ENCODE data around the gene SEL1L.
"Not testable (repeated sequence)": the region's sequence is repeated elsewhere in the genome, so short reads cannot be mapped to it uniquely, and the experiment has no call there.

SEL1L gene

DNA sequence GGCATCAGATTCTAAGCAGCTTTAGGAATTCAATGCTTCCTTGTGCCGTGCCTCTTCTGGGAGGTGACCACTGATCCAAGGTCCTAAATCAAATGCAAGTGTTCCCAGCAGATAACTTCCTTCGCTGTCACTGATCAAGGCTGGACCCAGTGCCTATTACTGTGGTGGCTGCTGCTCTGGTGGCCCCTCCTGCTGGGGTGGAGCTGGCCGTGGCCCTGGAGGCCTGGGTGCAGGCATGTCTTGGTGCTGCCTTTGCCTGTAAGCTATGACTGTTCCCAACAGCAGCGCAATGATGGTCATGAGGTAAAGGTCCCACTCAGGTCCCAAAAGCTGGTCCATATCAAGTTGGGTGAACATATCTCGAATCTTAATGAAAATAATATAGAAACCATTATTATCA is 56.8 kb downstream of the SEL1L start:
- TF ChIP-seq, protein P1, sequence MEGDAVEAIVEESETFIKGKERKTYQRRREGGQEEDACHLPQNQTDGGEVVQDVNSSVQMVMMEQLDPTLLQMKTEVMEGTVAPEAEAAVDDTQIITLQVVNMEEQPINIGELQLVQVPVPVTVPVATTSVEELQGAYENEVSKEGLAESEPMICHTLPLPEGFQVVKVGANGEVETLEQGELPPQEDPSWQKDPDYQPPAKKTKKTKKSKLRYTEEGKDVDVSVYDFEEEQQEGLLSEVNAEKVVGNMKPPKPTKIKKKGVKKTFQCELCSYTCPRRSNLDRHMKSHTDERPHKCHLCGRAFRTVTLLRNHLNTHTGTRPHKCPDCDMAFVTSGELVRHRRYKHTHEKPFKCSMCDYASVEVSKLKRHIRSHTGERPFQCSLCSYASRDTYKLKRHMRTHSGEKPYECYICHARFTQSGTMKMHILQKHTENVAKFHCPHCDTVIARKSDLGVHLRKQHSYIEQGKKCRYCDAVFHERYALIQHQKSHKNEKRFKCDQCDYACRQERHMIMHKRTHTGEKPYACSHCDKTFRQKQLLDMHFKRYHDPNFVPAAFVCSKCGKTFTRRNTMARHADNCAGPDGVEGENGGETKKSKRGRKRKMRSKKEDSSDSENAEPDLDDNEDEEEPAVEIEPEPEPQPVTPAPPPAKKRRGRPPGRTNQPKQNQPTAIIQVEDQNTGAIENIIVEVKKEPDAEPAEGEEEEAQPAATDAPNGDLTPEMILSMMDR (IDR thresholded peaks at IDR 0.05; ENCODE audit: low read depth, low read length) = no peak
- DNase-seq (ENCODE audit: low read depth in 2 of 2) = no peak

DNA sequence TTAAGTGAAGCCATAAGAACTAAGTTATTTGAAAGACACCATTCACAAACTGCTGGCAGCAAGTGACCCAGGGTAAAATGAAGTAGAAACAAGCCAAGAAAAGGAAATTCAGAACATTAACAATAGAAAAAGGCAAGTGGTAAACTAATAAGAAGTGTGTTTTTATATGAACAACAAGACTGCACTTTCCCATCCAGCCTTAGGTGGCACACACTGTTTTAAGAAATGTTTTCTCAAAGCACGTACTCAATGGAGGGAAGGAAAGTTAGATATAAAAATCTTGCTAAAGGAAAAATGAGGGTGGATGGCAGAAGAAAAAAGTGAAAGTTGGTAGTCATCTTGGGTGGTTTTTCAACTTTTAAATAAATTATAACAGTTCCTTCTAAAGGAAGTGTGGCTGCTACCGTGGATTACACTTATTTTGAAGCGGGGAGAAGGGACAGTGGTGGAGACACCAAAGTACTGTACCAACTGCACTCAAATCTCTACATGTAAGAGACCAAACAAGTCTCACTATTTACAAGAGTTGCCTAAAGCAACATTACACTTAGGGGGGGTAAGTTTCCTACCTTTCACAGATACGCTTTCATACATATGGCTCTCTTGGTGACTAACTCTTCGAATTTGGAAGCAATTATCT is 58.8 kb downstream of the SEL1L start:
- H3K4me3 ChIP-seq (replicated peaks in 1 of 2; ENCODE audit: low read depth in 2 of 2, low read length in 2 of 2) = no peak overlapping the region
- DNase-seq (ENCODE audit: low read depth in 2 of 2) = no peak
- TF ChIP-seq, protein P1 (IDR thresholded peaks at IDR 0.05; ENCODE audit: low read depth, low read length) = no peak

More for the DNA sequence above, 56.8 kb downstream of the SEL1L start:
- H3K4me3 ChIP-seq (replicated peaks in 1 of 2; ENCODE audit: low read depth in 2 of 2, low read length in 2 of 2) = no peak overlapping the region

DNA sequence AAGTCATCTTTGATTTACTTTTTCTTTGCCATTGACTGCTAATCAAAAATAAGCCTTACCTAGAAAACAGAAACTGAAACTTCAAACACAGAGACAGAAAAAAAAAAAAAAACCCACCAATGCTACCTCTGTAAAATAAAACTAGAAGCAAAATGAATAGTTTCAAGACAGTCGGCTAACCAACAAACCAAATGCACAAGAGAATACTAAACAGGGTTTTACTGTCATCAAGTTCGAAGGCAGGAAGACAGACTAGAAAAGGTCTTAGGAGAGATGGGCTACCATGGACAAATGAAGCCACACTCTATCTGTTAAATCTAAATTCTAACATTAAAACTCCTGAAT is 59.5 kb downstream of the SEL1L start:
- no peak for DNase-seq (ENCODE audit: low read depth in 2 of 2)
- H3K4me3 ChIP-seq (replicated peaks in 1 of 2; ENCODE audit: low read depth in 2 of 2, low read length in 2 of 2) = no peak overlapping the region
- TF ChIP-seq, protein P1 (IDR thresholded peaks at IDR 0.05; ENCODE audit: low read depth, low read length) = no peak

DNA sequence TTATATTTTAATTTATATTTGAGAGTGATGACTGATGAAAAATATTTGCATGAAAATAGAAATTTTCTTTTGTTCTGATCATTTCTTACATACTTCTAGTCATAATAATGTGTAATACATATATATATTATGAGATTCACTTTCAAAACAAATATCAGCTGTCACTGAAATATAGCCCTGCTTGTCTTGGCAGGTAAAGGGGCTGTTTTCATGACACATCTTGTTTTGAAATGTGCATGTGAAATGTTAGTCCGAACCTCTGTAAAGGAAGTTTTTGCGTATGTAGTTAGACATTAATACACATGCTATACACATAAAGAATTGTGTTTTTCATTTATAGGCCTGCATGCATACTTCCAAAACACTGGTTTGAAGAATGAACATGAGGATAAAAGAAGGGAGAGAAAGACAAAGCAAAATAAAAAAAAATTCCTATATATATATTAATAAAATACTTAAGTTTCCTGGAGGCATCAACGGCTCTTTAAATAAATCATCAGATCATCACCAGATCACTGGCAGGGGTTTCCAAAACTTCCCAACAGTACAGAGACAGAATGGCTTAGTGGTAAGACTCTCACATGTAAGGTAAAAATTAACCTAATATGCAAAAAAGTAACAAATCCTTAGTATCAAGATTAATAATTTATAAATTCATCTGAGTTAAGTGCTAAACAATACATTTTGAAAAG is 60.1 kb downstream of the SEL1L start:
- no peak for DNase-seq (ENCODE audit: low read depth in 2 of 2)
- TF ChIP-seq, protein P1 (IDR thresholded peaks at IDR 0.05; ENCODE audit: low read depth, low read length) = no peak
- H3K4me3 ChIP-seq (replicated peaks in 1 of 2; ENCODE audit: low read depth in 2 of 2, low read length in 2 of 2) = no peak overlapping the region

DNA sequence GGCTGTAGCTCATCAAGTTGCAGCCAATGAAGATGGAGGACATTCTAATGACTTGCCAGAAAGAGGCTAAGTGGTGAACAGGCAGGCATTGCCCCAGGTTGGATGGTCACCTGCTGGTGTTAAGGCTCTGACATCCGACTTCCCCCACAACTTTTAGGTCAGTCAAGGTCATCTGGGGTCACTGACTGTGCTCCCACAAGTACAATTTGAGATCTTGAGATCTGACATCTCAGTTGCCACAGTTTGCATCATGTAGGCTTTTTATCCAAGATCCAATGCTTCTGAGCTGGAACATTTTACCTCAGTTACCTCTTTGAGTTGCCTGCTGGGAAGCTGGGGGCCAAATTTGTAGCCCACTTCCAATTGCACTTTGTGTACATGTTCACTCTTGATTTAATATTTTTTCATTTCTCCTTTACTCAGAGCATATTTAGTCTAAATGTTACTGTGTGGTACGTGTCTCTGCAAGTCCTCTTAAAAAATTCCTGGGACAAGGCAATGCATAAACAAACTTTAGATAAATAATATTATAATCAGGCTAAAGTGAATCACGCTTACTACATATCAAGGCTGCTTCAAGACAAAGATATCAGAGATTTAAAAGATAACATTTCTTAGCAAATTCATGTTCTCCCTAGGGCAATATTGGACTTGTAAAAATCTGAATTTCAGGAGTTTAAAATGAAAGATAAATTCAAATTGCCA is 61.4 kb downstream of the SEL1L start:
- DNase-seq (ENCODE audit: low read depth in 2 of 2) = no peak
- TF ChIP-seq, protein P1 (IDR thresholded peaks at IDR 0.05; ENCODE audit: low read depth, low read length) = no peak
- no peak overlapping the region for H3K4me3 ChIP-seq (replicated peaks in 1 of 2; ENCODE audit: low read depth in 2 of 2, low read length in 2 of 2)

DNA sequence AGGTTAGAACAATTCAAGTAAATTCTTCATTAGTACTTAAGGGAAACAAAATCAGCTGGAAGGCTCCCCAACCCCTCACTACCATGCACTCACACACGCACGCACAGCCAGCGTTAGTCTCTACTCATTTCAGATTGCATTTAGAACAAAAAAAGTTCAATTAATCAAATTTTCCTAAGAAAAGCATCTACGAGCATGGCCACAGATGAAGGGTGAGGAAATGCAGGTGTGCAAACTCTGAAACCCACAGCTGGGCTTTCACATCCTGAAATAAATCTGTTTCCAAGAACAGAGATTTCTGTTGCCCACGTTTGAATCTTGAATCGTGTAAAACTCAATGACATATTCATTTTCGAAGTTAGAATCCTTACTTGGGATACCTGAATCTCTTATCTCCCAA is 62.6 kb downstream of the SEL1L start:
- no peak for DNase-seq (ENCODE audit: low read depth in 2 of 2)
- no peak overlapping the region for H3K4me3 ChIP-seq (replicated peaks in 1 of 2; ENCODE audit: low read depth in 2 of 2, low read length in 2 of 2)
- TF ChIP-seq, protein P1 (IDR thresholded peaks at IDR 0.05; ENCODE audit: low read depth, low read length) = no peak

DNA sequence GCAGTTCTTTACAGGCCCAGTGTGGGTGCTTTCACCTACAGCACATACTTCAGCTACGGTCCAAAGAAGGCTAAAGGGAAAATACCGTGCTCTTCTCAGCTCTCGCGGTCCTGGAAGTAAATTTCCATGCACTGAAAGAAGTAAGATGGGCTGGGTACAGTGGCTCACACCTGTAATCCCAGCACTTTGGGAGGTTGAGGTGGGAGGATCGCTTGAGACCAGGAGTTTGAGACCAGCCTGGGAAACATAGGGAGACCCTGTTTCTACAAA is 63.2 kb downstream of the SEL1L start:
- DNase-seq (ENCODE audit: low read depth in 2 of 2); H3K4me3 ChIP-seq (replicated peaks in 1 of 2; ENCODE audit: low read depth in 2 of 2, low read length in 2 of 2): not testable (repeated sequence)
